Activated CD8-positive, alpha-beta memory T cell treated with anti-CD3 and anti-CD28 coated beads, Interleukin-2, amount 10 ng/mL, durations not matched to agents 7 days and 5 days (primary cell): ENCODE data around the gene ATP6V1C2. TPM values are rescaled to one million over a fixed set of nuclear protein-coding genes. Genes with fewer than 3 reads are reported as not detected.

Experiments
- ATAC-seq: fragments of 150-1000 bp; cut with Tn5 transposase; one replicate; pipeline ENCODE4 v1.10.0; 2021; ENCODE audit warnings: moderate library complexity
- CTCF ChIA-PET: fragments of 350-600 bp; sonication (Branson Sonifier 250); formaldehyde crosslinking; loops from one replicate; lab custom pipeline; 2021; ENCODE audit warnings: antibody characterized with exemption; lab: Charles Lee
- DNase-seq: peaks from one replicate; pipeline ENCODE4 v3.0.0-alpha.2; 2020
- H3K27ac Mint-ChIP-seq: one replicate; pipeline ENCODE4 v1.8.0; 2021; ENCODE audit warnings: mild to moderate bottlenecking, mixed read lengths
- H3K27me3 Mint-ChIP-seq: one replicate; pipeline ENCODE4 v1.8.0; 2021; ENCODE audit warnings: mixed read lengths
- H3K36me3 Mint-ChIP-seq: one replicate; pipeline ENCODE4 v1.8.0; 2021; ENCODE audit warnings: mild to moderate bottlenecking, mixed read lengths
- H3K4me1 Mint-ChIP-seq: one replicate; pipeline ENCODE4 v1.8.0; 2021; ENCODE audit warnings: mixed read lengths
- H3K4me3 Mint-ChIP-seq: one replicate; pipeline ENCODE4 v1.8.0; 2021; ENCODE audit warnings: mild to moderate bottlenecking, moderate library complexity, mixed read lengths
- H3K9me3 Mint-ChIP-seq: one replicate; pipeline ENCODE4 v1.8.0; 2022; ENCODE audit warnings: low read depth, mixed read lengths
- total RNA-seq, 2 experiments: library from RNA; stranded (reverse); gene quantifications; one replicate each; pipeline ENCODE4 v1.2.3, GENCODE V29; 2021

ATP6V1C2 gene
- total RNA-seq, 2 experiments from 2014 or later, result not detected

GRCh38 chr2:10819714-10820314 lies 98.4 kb downstream of the ATP6V1C2 start:
- peaks cover 56% of the 10 kb centered on the region for H3K27me3 Mint-ChIP-seq
- CTCF ChIA-PET, result interaction anchor here (1.7 kb wide), 1 partner anchor 13 kb away, joined by 6 read pairs; no protein-coding TSS in a partner anchor
- no peak overlapping the region for H3K27ac Mint-ChIP-seq
- no peak for DNase-seq
- ATAC-seq, result no peak
- no peak overlapping the region for H3K4me3 Mint-ChIP-seq
- H3K4me1 Mint-ChIP-seq, result no peaks in the 10 kb centered on the region
- H3K36me3 Mint-ChIP-seq, result no peaks in the 10 kb centered on the region
- no peaks in the 10 kb centered on the region for H3K9me3 Mint-ChIP-seq

- ATAC-seq (no peak), DNase-seq (no peak)
- Mint-ChIP-seq H3K4me1 (no peaks in the 10 kb centered on the region), H3K9me3 (no peaks in the 10 kb centered on the region), H3K27ac (no peak overlapping the region), H3K36me3 (no peaks in the 10 kb centered on the region), H3K27me3 (peaks cover 59% of the 10 kb centered on the region), H3K4me3 (no peak overlapping the region)
- CTCF ChIA-PET, result interaction anchor here (1.7 kb wide), 1 partner anchor 12 kb away, joined by 6 read pairs; no protein-coding TSS in a partner anchor
These were observed 99.1 kb downstream of the ATP6V1C2 start for GRCh38 chr2:10820562-10820961.

- ATAC-seq (no peak), DNase-seq (no peak)
- Mint-ChIP-seq H3K27me3 (peaks cover 61% of the 10 kb centered on the region), H3K27ac (no peak overlapping the region), H3K4me3 (no peak overlapping the region), H3K36me3 (no peaks in the 10 kb centered on the region), H3K4me1 (no peaks in the 10 kb centered on the region), H3K9me3 (no peaks in the 10 kb centered on the region)
- CTCF ChIA-PET, result interaction anchor here (1.7 kb wide), 1 partner anchor 11 kb away, joined by 6 read pairs; no protein-coding TSS in a partner anchor
These were observed 99.7 kb downstream of the ATP6V1C2 start for GRCh38 chr2:10820978-10821695.

- Mint-ChIP-seq H3K9me3 (no peaks in the 10 kb centered on the region), H3K27me3 (peaks cover 56% of the 10 kb centered on the region), H3K4me1 (no peaks in the 10 kb centered on the region), H3K27ac (no peak overlapping the region), H3K4me3 (no peak overlapping the region), H3K36me3 (no peaks in the 10 kb centered on the region)
- ATAC-seq (no peak), DNase-seq (no peak)
- CTCF ChIA-PET, result interaction anchor here (1.1 to 2.6 kb wide), 3 partner anchors 8 to 12 kb away, joined by 3 to 18 read pairs (median 9); partner anchors contain the start of gene PDIA6
These were observed 102.8 kb downstream of the ATP6V1C2 start for GRCh38 chr2:10824191-10824590.

- no peak overlapping the region for H3K27ac Mint-ChIP-seq
- CTCF ChIA-PET, result no interaction called here
- DNase-seq (no peak), ATAC-seq (no peak)
- peaks cover 53% of the 10 kb centered on the region for H3K27me3 Mint-ChIP-seq
- H3K9me3 Mint-ChIP-seq, result no peaks in the 10 kb centered on the region
- no peak overlapping the region for H3K4me3 Mint-ChIP-seq
- no peaks in the 10 kb centered on the region for H3K36me3 Mint-ChIP-seq
- H3K4me1 Mint-ChIP-seq, result no peaks in the 10 kb centered on the region
These were observed 104.6 kb downstream of the ATP6V1C2 start for GRCh38 chr2:10826026-10826425.

- no peak overlapping the region for H3K4me3 Mint-ChIP-seq
- DNase-seq (no peak), ATAC-seq (no peak)
- H3K9me3 Mint-ChIP-seq, result no peaks in the 10 kb centered on the region
- no peaks in the 10 kb centered on the region for H3K4me1 Mint-ChIP-seq
- CTCF ChIA-PET, result no interaction called here
- H3K27me3 Mint-ChIP-seq, result peaks cover 59% of the 10 kb centered on the region
- H3K27ac Mint-ChIP-seq, result no peak overlapping the region
- H3K36me3 Mint-ChIP-seq, result no peaks in the 10 kb centered on the region
These were observed 105.2 kb downstream of the ATP6V1C2 start for GRCh38 chr2:10826625-10827024.

GRCh38 chr2:10828346-10828745 lies 106.9 kb downstream of the ATP6V1C2 start:
- no peak for DNase-seq
- CTCF ChIA-PET, result no interaction called here
- Mint-ChIP-seq H3K4me3 (no peak overlapping the region), H3K9me3 (no peaks in the 10 kb centered on the region), H3K36me3 (no peaks in the 10 kb centered on the region), H3K27me3 (peaks cover 63% of the 10 kb centered on the region), H3K4me1 (peaks cover 4% of the 10 kb centered on the region), H3K27ac (no peak overlapping the region)
- ATAC-seq, result no peak

- ATAC-seq, result no peak
- CTCF ChIA-PET, result interaction anchor here (5.2 to 8.5 kb wide), 2 partner anchors 296 to 302 kb away, joined by 72 to 121 read pairs; a partner anchor contains a TSS
- H3K4me1 Mint-ChIP-seq, result peaks cover 4% of the 10 kb centered on the region
- H3K9me3 Mint-ChIP-seq, result no peaks in the 10 kb centered on the region
- no peaks in the 10 kb centered on the region for H3K36me3 Mint-ChIP-seq
- H3K4me3 Mint-ChIP-seq, result no peak overlapping the region
- H3K27ac Mint-ChIP-seq, result no peak overlapping the region
- no peak for DNase-seq
- peaks cover 63% of the 10 kb centered on the region for H3K27me3 Mint-ChIP-seq
These were observed 107.9 kb downstream of the ATP6V1C2 start for GRCh38 chr2:10829299-10829698.

GRCh38 chr2:10830203-10830602 lies 108.8 kb downstream of the ATP6V1C2 start:
- H3K9me3 Mint-ChIP-seq, result no peaks in the 10 kb centered on the region
- ATAC-seq (no peak), DNase-seq (no peak)
- H3K4me3 Mint-ChIP-seq, result no peak overlapping the region
- CTCF ChIA-PET, result interaction anchor here (5.2 to 8.5 kb wide), 2 partner anchors 295 to 301 kb away, joined by 72 to 121 read pairs; a partner anchor contains a TSS
- H3K4me1 Mint-ChIP-seq, result peaks cover 4% of the 10 kb centered on the region
- peaks cover 54% of the 10 kb centered on the region for H3K27me3 Mint-ChIP-seq
- no peak overlapping the region for H3K27ac Mint-ChIP-seq
- no peaks in the 10 kb centered on the region for H3K36me3 Mint-ChIP-seq

- CTCF ChIA-PET, result interaction anchor here (1.1 to 8.5 kb wide), 10 partner anchors 7 to 457 kb away, joined by 3 to 121 read pairs (median 10); a partner anchor contains a TSS
- no peak for DNase-seq
- Mint-ChIP-seq H3K36me3 (no peaks in the 10 kb centered on the region), H3K4me1 (peaks cover 4% of the 10 kb centered on the region), H3K27me3 (peaks cover 51% of the 10 kb centered on the region), H3K27ac (no peak overlapping the region), H3K9me3 (no peaks in the 10 kb centered on the region), H3K4me3 (no peak overlapping the region)
- no peak for ATAC-seq
These were observed 109.4 kb downstream of the ATP6V1C2 start for GRCh38 chr2:10830641-10831399.

- CTCF ChIA-PET, result interaction anchor here (0.7 to 8.5 kb wide), 24 partner anchors 8 to 753 kb away, joined by 3 to 121 read pairs (median 5); partner anchors contain the start of gene PDIA6
- peaks cover 4% of the 10 kb centered on the region for H3K4me1 Mint-ChIP-seq
- no peaks in the 10 kb centered on the region for H3K36me3 Mint-ChIP-seq
- DNase-seq (no peak), ATAC-seq (no peak)
- no peak overlapping the region for H3K27ac Mint-ChIP-seq
- H3K9me3 Mint-ChIP-seq, result no peaks in the 10 kb centered on the region
- peaks cover 48% of the 10 kb centered on the region for H3K27me3 Mint-ChIP-seq
- H3K4me3 Mint-ChIP-seq, result no peak overlapping the region
These were observed 110.1 kb downstream of the ATP6V1C2 start for GRCh38 chr2:10831400-10831985.

- DNase-seq (peak; percentile 84), ATAC-seq (peak; percentile 90)
- CTCF ChIA-PET, result interaction anchor here (0.5 to 8.5 kb wide), 58 partner anchors 9 to 752 kb away, joined by 3 to 121 read pairs (median 4); partner anchors contain the start of gene PDIA6
- Mint-ChIP-seq H3K36me3 (no peaks in the 10 kb centered on the region), H3K4me3 (no peak overlapping the region), H3K4me1 (peaks cover 4% of the 10 kb centered on the region), H3K27ac (no peak overlapping the region), H3K9me3 (no peaks in the 10 kb centered on the region), H3K27me3 (peaks cover 51% of the 10 kb centered on the region)
These were observed 110.9 kb downstream of the ATP6V1C2 start for GRCh38 chr2:10832203-10832936.
